ENCODE results near the gene TTF2.
A peak's percentile ranks its signal among the peaks of the same experiment; 100 is the strongest.

TTF2 gene

DNA sequence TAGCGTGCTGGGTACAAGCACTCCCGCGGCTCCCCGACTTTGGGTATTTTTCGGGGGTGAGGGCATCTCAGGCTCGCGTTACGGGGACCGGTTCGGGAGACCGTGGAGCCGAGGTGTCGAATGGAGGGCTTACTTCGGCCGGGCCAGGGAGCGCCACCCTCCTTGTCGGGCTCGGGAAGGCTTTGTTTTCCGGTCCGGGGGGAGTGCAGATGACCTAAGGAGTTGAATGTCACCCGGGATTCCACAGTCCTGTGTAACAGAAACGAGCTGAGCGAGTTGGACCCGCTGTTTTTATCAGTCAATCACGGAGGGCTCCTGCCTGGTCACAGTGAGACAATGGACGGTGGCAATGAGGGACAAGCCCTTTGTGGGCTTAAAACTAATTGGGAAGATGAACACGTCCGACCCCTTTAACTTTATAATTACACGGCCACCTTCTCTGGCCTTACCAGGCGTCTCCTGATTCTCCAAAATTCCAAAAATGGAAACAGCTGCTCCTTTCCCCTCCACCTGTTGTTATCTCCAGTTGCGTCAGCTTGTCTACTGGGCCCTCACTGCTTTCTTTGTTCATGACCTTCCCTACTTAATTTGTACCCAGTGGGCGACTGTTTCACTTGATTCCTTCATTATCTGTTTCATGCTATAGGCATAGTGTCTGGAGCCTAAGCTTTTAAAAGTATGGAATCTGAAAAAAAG, 62.4 kb downstream of the TTF2 start:
- no peak for DNase-seq

DNA sequence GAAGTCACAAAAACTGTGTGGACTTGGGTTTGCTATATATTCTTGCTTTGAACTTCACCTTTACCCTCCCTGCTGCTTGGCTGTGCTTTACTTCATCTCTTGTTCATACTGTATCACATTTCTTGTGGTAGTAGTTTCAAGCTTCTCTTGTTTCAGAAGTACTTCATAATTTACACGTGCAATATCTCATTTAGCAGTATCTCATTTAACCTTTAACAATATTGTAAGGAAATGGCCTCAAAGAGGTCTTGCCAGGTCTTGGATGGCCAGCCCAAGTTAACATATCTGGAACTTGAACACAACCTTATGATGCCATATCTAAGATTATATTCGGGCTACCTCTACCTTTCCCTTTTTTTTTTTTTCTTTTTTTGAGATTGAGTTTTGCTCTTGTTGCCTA, 63.1 kb downstream of the TTF2 start:
- DNase-seq = no peak

DNA sequence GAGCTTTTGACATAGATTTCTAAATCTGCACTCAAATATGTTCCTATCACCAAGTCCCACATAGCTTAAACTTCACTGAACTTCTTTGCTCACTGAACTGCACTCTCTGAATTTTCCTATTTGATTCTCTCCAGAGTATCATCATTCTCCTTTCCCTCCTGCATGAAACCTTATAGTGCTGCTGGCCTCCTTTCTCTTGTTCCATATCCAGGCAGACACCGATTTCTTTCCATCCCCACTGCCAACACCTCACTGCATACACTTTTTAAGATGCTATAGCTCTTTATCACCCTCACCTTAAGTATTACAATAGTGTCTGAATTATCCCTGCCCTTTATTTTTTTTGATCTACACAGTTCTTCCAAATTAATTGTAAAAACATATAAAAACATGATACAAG, 64.5 kb downstream of the TTF2 start:
- no peak for DNase-seq

GRCh38 chr1:117127795-117128194, 67.7 kb downstream of the TTF2 start:
- no peak for DNase-seq

- DNase-seq = peak; percentile 76
Measured at GRCh38 chr1:117128323-117129079, 68.4 kb downstream of the TTF2 start.

DNA sequence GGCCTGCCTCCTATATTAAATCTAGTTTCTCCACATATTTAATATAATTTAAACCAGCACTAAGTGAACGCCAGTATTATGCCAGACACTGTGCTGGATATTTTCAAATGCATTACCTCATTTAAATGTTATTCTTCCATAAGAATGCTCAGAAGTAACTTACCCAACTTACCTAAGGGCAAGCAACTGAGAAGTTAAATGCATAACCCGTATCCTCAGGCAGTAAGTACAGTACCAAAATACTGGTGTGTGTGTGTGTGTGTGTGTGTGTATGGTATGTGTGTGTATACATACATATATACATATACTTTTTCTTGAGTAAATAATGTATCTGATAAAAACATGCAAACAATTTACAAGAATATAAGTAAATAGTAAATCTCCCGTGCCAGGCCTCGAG, 70.4 kb downstream of the TTF2 start:
- no peak for DNase-seq

GRCh38 chr1:117135329-117135728, 75.2 kb downstream of the TTF2 start:
- no peak for DNase-seq

DNA sequence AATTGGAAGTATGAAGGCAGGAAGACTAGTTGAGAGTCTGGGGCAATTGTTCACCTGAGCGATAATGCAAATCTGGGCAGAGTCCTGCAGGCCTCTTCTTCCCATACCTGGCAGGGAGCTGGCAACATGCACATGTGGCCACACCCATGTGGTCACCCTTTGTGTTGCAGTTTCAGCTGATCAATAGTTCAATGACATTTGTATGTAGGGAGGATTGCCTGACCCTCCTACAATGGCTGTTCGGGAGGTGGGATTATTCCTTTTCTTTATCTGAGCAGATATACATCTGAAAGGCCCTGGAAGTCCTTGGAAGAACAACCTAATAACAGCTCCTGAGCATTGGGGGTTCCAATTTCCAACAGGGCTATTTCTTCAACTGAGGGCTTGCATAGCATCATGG, 76.6 kb downstream of the TTF2 start:
- no peak for DNase-seq

GRCh38 chr1:117137281-117137855, 77.2 kb downstream of the TTF2 start:
- DNase-seq = no peak

GRCh38 chr1:117138106-117138505, 78.0 kb downstream of the TTF2 start:
- DNase-seq = no peak

DNA sequence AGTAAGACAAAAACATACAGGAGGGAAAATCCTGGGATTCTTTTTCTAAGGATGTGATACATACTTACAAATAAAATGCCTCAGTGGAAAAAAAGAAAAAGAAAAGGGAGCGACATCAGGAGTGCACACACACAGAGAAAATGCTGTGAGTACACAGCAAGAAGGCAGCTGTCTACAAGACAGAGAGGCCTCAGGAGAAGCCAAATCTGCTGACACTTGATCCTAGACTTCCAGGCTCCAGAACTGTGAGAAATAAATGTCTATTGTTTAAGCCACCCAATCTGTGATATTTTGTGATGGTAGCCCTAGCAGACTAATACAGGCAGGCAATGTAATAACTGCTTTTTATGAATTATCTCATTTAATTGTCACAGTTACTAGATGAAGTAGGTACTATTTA, 78.4 kb downstream of the TTF2 start:
- no peak for DNase-seq

- no peak for DNase-seq
Measured at GRCh38 chr1:117142200-117142599, 82.1 kb downstream of the TTF2 start.

DNA sequence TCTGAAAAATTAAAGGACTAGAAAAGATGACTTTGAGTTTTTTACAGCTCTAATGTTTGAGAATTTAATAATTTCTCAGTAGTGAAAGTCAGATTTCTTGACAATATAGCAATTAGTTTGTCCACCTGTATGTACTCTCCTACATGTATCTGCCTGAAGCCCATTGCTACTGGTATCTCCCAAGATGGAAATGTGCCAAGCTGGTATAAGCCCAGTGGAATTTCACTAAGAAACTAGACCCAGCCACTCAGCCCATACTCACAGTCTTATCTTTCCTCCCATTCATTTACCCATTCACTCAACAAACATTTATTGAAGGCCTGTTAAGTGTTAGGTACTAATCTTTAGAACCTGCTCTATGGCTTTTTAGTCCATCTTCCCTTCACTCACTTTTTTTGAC, 83.0 kb downstream of the TTF2 start:
- no peak for DNase-seq

GRCh38 chr1:117143871-117144270, 83.7 kb downstream of the TTF2 start:
- no peak for DNase-seq

DNA sequence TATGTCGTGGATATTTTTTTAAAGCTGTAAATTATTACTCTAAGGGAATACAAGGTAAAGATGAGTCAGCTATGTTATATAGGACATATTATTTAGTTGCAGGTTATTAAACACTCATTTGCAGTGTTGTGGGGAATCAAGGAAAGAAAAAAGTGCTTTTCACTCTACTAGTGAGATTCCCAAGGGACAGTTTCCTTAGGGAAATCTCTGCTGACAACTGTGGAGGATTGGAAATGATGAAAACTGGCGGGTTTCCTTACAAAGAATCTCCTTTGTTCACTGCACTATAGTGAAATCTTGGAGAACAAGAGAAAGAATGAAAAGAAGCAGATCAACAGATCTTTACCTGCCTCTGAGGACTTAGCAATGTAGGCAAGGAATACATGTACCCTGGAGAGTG, 85.9 kb downstream of the TTF2 start:
- no peak for DNase-seq

GRCh38 chr1:117146575-117147340, 86.6 kb downstream of the TTF2 start:
- DNase-seq = no peak

GRCh38 chr1:117147341-117147831, 87.3 kb downstream of the TTF2 start:
- no peak for DNase-seq

DNA sequence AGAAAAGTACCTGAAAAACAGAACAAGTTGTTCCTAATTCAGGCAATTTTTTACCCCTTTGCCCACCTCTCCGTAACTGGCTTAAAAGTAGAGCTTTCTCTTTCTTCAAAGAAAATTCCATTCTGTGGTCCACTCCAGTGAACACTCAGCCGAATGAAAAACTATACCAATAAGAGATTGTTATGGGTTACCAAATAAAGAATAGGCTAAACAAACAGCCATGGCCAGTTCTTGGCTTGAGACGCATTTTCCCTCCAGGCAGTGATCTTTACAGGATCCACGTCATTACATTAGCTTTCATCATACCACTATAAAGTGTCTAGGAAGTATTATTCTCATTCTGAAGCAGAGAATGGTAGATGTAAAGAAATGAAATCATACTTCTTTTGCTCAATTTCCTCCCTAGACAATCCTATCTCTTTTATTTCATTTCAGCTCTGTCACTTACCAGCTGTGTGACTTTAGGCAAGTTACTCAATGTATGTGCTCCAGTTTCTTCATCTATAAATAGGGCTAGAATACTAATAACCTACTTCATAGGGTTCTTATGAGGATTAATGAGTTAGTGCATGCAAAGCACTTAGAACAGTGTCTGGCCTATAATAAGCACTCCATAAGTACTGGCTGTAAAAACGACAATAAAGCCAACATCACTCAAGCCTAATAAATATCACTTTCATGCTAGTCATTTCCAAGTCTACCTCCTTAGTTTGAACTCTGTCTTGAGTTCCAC, 87.9 kb downstream of the TTF2 start:
- no peak for DNase-seq

- peak; percentile 5 for DNase-seq
Measured at GRCh38 chr1:117150316-117150715, 90.2 kb downstream of the TTF2 start.

- DNase-seq = peak; percentile 6
Measured at GRCh38 chr1:117151305-117151704, 91.2 kb downstream of the TTF2 start.
